Activated CD4-positive, alpha-beta T cell treated with anti-CD3 and anti-CD28 coated beads, Interleukin-2, Interleukin-6, amounts not matched to agents 100 ng/mL and 50 ng/mL, durations not matched to agents 16 hours and 8 hours (primary cell): ENCODE data around the gene SERP1.

Experiments
- DNase-seq: peaks from one replicate; pipeline ENCODE4 v3.0.0-alpha.2; 2020

The SERP1 gene

DNA sequence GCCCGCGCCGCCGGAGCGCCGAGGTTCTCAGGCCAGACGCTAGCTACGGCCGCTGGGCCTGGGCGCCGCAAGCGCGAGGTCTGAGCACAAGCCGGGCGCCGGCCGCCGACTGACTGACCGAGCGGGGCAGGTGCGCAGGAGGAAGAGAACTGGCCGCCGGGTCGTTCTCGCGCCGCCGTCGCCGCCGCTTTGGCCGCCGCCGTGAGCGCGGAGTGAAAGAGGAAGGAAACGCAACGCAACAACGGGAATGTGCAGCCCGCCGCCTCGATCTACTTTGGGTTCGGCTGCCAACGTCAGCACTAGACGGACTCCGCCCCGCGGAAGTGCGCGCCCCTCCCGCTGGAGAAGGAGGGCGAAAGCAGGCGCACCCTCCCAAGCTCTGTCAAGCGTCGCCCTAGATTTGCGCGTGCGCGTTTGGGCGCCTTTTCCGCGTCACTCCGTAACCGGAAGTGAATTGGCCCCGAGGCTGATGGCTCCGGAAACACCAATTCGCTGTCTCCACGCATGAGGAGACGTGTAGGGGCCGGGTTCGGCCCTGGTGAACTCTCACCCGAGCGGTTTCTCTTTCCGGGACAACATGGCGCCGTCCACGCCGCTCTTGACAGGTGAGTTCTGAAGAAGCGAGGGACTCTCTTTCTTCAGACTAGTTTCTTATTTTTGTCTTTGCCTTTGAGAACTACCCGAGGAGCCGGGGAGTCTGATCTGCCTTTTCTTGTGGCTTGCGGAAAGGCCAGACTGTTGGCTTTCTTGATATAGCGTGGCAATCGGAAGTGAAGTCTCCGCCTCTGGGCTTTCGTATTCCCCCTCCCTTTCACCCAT, at the start of gene SERP1, which contains the start of gene EIF2A:
TSS of gene SERP1 (minus strand) at position 271 of the 819 bp plus-strand sequence. CDS start 361 bp downstream, outside the sequence.
TSS of gene EIF2A (plus strand) at position 562 of the 819 bp plus-strand sequence. CDS start at position 578, 16 bp downstream.
- DNase-seq, result peak; percentile 99

DNA sequence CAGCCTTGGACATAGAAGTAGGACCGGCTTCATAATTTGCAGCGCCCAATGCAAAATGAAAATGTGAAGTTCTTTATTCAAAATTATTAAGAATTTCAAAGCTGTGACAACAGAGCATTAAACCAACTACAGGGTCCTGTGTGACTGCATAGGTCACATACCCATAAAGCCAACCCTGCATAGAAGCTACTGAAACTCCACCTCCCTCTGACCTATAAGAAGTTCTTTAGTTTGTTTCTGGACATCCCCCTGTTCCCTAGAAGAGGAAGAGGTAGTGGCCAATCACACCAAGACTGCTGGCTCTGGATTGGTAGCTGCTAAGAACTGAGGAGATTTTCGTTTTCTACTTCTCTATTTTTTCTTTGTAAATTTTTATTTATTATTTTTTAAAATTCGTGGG, 47.9 kb upstream of the SERP1 start:
- DNase-seq, result no peak

GRCh38 chr3:150589759-150590158, 43.5 kb upstream of the SERP1 start:
- DNase-seq, result no peak

DNA sequence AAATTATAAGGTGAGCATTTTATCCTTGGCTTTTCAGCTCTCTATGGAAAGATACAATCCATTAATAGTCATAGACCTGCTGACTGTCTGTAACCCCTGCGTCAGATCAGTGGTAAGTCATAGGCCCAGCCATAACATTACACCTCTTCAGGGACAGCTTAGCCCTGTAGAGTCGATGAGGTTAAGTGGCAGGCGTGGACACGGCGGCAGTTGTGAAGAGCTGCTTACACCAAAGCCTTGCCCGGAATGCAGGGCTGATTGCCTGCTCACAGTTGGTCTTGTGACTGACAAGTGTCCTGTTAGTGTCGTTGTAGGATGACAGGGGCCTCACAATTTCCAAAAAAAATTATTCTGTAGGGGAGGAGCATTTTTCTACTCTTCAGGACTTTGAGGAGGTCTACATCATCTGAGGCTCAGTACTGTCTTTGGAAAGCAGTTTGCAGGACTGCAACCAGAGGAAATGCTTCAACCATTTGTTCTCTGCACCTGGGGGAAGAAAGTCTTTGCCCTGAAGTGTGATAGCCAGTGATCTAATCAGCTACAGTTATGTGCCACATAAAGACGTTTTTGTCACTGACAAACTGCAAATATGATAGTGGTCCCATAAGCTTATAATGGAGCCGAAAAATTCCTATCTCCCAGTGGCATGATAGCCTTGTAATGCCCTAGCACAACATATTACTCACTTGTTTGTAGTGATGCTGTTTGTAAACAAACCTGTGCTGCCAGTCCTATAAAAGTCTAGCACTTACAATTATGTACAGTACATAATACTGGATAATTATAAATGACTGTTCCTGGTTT, 41.9 kb upstream of the SERP1 start:
- DNase-seq, result no peak

- DNase-seq, result peak; percentile 35
Observed at GRCh38 chr3:150583028-150583427, 36.7 kb upstream of the SERP1 start.

DNA sequence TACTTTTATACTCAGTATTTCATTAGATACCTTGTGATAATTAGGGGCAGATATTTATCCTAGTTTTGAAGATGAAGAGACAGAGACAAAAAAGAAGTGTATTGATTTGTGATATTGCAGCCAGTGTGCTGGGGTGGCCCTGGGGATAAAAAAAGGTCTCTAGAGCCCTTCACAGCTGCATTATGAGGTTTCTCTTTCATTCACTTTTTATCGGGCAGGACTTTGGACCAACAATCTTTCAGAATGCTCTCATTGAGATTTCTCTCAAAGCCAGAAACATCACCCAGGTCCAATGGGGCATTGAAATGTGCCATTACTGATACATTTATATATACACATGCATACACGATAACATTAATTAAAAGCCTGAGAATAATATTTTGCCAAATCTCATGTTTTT, 36.3 kb upstream of the SERP1 start:
- no peak for DNase-seq

GRCh38 chr3:150581174-150581573, 34.9 kb upstream of the SERP1 start:
- no peak for DNase-seq

DNA sequence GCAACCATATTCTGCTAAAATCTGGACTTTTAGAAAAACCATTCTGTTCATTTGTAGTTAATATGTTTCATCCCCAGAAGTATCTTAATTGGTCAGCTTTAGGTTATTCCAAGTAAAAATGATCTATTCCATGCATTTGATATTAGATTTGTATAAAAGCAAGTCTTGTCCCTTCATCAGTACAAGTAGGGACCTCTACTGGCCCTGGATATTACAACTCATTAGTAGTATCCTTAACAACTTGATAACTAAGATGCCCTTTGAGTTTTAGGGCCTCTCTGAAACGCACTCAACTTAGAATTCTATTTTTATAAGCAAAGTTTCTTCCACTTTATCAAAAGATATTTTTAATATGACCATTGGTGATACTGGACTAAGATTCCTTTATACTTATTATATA, 31.6 kb upstream of the SERP1 start:
- no peak for DNase-seq

GRCh38 chr3:150567328-150567727, 21.0 kb upstream of the SERP1 start:
- no peak for DNase-seq

GRCh38 chr3:150564243-150564642, 17.9 kb upstream of the SERP1 start:
- no peak for DNase-seq

- no peak for DNase-seq
Observed at GRCh38 chr3:150557725-150558124, 11.4 kb upstream of the SERP1 start.

DNA sequence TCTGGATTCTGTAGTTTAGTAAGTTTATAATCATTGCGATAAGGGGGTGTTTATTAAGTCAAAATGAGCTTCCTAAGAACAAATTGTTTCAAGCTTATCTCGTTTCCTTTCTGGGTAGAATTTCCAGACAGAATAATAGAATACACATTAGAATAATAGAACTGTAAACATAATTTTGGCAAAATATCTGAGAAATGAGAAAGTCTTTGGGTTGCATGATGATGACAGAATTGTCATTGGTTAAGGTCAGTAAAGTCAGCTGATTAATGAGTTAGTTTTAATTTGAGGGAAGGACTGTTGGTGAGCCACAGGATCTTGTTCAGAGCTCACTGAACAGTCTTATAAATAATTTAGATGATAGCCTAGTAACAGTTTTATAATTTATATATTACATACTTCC, 10.5 kb upstream of the SERP1 start:
- no peak for DNase-seq

- DNase-seq, result no peak
Observed at GRCh38 chr3:150555859-150556436, 9.7 kb upstream of the SERP1 start.

- no peak for DNase-seq
Observed at GRCh38 chr3:150547045-150547741, 897 bp upstream of the SERP1 start.

GRCh38 chr3:150545419-150546225, 674 bp downstream of the SERP1 start:
- peak; percentile 52 for DNase-seq

DNA sequence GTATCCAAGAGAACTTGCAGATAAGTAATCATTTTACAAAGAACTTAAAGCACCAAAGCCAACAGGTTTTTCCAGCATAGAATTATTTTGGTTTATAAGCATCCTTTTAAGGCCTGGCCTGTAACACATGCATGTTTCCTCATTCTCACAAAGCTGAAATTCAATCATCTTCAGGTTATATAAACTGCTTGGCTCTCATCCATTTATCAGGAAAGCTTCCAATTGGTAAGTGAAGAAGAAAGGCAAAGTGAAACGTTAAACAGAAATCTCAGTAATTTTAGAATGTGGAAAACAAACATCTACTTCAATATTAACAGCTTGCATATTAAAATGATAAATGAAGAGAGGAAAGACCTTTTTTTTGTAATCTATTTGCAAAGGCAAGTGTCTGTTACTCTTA, 1.6 kb downstream of the SERP1 start:
- DNase-seq, result no peak

GRCh38 chr3:150544041-150544440, 2.3 kb downstream of the SERP1 start:
- DNase-seq, result peak; percentile 29

- no peak for DNase-seq
Observed at GRCh38 chr3:150543531-150543930, 2.8 kb downstream of the SERP1 start.

DNA sequence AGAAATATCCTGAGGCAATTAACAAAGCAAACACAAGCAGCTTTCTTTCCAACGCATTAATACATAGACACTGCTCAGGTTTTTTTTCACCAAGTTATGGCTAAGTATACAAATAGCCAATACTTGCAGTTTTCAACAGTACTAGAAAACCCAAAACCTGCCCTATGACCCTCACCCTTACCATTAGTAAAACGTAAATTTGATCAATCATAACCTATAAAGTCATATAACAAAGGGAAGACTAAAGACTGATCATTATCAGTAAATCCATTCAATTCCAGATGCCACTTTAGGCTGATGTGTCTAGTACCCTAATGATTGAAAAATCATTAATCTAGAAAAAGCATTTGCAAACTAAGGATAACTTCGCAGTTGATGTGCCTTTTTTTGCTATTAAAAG, 3.2 kb downstream of the SERP1 start:
- no peak for DNase-seq

DNA sequence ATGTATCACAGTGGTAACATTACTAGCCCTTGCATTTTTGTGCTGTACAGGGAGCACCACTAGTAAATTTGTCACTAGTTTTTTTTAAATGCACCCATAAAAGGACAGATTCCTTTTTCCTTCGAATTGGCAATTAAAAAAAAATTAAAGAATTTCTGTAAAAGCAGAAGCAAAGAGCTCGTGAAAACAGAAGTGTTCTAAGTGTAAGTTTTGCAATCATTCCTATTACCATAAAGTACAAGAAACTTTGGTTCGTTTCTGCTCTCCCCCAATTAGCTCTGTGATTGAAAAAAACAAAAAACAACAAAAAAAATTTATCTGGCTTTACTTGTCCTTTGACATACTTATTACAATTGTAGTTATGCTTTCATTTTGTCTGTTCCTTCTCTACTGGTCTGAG, 5.3 kb downstream of the SERP1 start:
- DNase-seq, result no peak

GRCh38 chr3:150540297-150540696, 6.0 kb downstream of the SERP1 start:
- no peak for DNase-seq
